Prostate gland (tissue), 2 donors: Measurements from ENCODE around the gene C4orf50.

Source experiments
- POLR2A ChIP-seq: fragments of 450-650 bp; IDR thresholded peaks from one replicate; pipeline ENCODE4 v1.6.1; 2016; ENCODE audit warnings: antibody characterized with exemption, mild to moderate bottlenecking
- TF ChIP-seq, protein P1 (sequence below), 4 experiments: fragments of 200-600 bp in 2 of 4; fragments of 450-650 bp in 2 of 4; sonication (generic) in 2 of 4; IDR thresholded peaks; 1 replicate in 3 of 4; 2 replicates in 1 of 4; pipeline ENCODE4 v1.5.1; 2016 to 2019; ENCODE audit warnings: antibody characterized with exemption in 4 of 4, mild to moderate bottlenecking in 2 of 4, moderate library complexity in 2 of 4

DNA sequence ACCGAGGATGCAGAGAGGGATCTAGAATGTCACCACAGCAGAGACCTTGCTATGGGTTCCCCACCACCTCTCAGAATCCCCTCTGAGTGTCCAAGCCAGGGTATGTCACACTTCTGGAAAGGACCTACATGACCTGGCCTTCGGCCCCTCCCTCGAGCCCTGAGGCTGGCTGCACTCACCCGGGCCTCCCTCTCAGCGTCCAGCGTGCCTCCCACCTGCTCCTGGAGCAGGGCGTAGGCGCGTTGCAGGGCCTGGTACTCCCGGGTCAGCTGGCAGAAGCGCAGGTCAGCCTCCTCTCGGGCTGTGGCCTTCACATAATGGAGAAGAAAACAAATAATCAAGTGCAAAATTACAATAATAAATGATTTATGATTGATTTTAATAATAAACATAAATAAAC, 43.9 kb upstream of the C4orf50 start:
- TF ChIP-seq, protein P1, sequence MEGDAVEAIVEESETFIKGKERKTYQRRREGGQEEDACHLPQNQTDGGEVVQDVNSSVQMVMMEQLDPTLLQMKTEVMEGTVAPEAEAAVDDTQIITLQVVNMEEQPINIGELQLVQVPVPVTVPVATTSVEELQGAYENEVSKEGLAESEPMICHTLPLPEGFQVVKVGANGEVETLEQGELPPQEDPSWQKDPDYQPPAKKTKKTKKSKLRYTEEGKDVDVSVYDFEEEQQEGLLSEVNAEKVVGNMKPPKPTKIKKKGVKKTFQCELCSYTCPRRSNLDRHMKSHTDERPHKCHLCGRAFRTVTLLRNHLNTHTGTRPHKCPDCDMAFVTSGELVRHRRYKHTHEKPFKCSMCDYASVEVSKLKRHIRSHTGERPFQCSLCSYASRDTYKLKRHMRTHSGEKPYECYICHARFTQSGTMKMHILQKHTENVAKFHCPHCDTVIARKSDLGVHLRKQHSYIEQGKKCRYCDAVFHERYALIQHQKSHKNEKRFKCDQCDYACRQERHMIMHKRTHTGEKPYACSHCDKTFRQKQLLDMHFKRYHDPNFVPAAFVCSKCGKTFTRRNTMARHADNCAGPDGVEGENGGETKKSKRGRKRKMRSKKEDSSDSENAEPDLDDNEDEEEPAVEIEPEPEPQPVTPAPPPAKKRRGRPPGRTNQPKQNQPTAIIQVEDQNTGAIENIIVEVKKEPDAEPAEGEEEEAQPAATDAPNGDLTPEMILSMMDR (IDR thresholded peaks at IDR 0.05) = no peak
- no peak for TF ChIP-seq POLR2A
